Measurements from ENCODE around the gene ANKRD63. TPM values are rescaled to one million over a fixed set of nuclear protein-coding genes. Genes with fewer than 3 reads are reported as not detected.

The ANKRD63 gene
- total RNA-seq, 1 experiment from 2014 or later, result 0.72 TPM

GRCh38 chr15:40303576-40303975, 20.7 kb upstream of the ANKRD63 start:
- intact Hi-C loops (cut with micrococcal nuclease; ENCODE audit: unreplicated experiment), result no loop called here
- H3K4me3 ChIP-seq (ENCODE audit: low read depth in 2 of 2, low read length in 2 of 2), result no peak overlapping the region
- in situ Hi-C loops (cut with HindIII; ENCODE audit: low pct_unique_long_range_greater_than_20kb, low sequenced_read_pairs), result no loop called here
- ChIA-PET POLR2A (no interaction called here), CTCF (no interaction called here)
- TF ChIP-seq REST (IDR thresholded peaks at IDR 0.05; ENCODE audit: insufficient read depth in 1 of 2, low read depth in 2 of 2, low read length in 1 of 2) (no peak), TCF7L2 (IDR thresholded peaks at IDR 0.05; ENCODE audit: low read depth, low read length) (no peak), POLR2AphosphoS5 (IDR thresholded peaks at IDR 0.05; ENCODE audit: low read depth, low read length) (no peak), CTCF (IDR thresholded peaks at IDR 0.05) (no peak), SIN3A (IDR thresholded peaks at IDR 0.05; ENCODE audit: borderline replicate concordance, insufficient read depth, low read depth, low read length) (no peak)
- H3K9me3 ChIP-seq (ENCODE audit: control insufficient read depth, insufficient read depth, low read depth, low read length), result peaks cover 6% of the 10 kb centered on the region; the same call in 1 of the 2 replicates
- ATAC-seq (no peak), DNase-seq (ENCODE audit: low read depth, low spot score) (no peak)
- H3K27ac ChIP-seq (ENCODE audit: low read length), result no peak overlapping the region
- H3K36me3 ChIP-seq (ENCODE audit: control insufficient read depth, insufficient read depth, low read length), result no peaks in the 10 kb centered on the region
- peaks cover 5% of the 10 kb centered on the region; the same call in 1 of the 2 replicates for H3K4me1 ChIP-seq (ENCODE audit: control insufficient read depth, insufficient read depth, low read length)
- no peaks in the 10 kb centered on the region for H3K27me3 ChIP-seq (ENCODE audit: control insufficient read depth, insufficient read depth, low read length)
- BruUV-seq (replicated peaks), result no TSS peak

- Histone ChIP-seq H3K4me3 (ENCODE audit: low read depth in 2 of 2, low read length in 2 of 2) (no peak overlapping the region), H3K27ac (ENCODE audit: low read length) (no peak overlapping the region), H3K4me1 (ENCODE audit: control insufficient read depth, insufficient read depth, low read length) (peaks cover 5% of the 10 kb centered on the region; the same call in 1 of the 2 replicates), H3K9me3 (ENCODE audit: control insufficient read depth, insufficient read depth, low read depth, low read length) (peaks cover 6% of the 10 kb centered on the region; the same call in 1 of the 2 replicates), H3K27me3 (ENCODE audit: control insufficient read depth, insufficient read depth, low read length) (no peaks in the 10 kb centered on the region), H3K36me3 (ENCODE audit: control insufficient read depth, insufficient read depth, low read length) (no peaks in the 10 kb centered on the region)
- in situ Hi-C loops (cut with HindIII; ENCODE audit: low pct_unique_long_range_greater_than_20kb, low sequenced_read_pairs) (no loop called here), intact Hi-C loops (cut with micrococcal nuclease; ENCODE audit: unreplicated experiment) (no loop called here)
- POLR2A ChIA-PET, result no interaction called here
- BruUV-seq (replicated peaks), result no TSS peak
- DNase-seq (ENCODE audit: low read depth, low spot score) (no peak), ATAC-seq (no peak)
- TF ChIP-seq SIN3A (IDR thresholded peaks at IDR 0.05; ENCODE audit: borderline replicate concordance, insufficient read depth, low read depth, low read length), result no peak
- no peak for TF ChIP-seq REST (IDR thresholded peaks at IDR 0.05; ENCODE audit: insufficient read depth in 1 of 2, low read depth in 2 of 2, low read length in 1 of 2)
- no peak for TF ChIP-seq TCF7L2 (IDR thresholded peaks at IDR 0.05; ENCODE audit: low read depth, low read length)
- no peak for TF ChIP-seq CTCF (IDR thresholded peaks at IDR 0.05)
- no peak for TF ChIP-seq POLR2AphosphoS5 (IDR thresholded peaks at IDR 0.05; ENCODE audit: low read depth, low read length)
- CTCF ChIA-PET, result interaction anchor here (1.1 kb wide), 1 partner anchor 35 kb away, joined by 3 read pairs; no protein-coding TSS in a partner anchor
These were observed 20.1 kb upstream of the ANKRD63 start for GRCh38 chr15:40302981-40303380.
